NCI-H69 (cell line): ENCODE data around the gene ANKRD28.

ENCODE experiments used
- DNase-seq: peaks from one replicate; lab custom pipeline; 2025; lab: John Stamatoyannopoulos, UW

Gene ANKRD28

DNA sequence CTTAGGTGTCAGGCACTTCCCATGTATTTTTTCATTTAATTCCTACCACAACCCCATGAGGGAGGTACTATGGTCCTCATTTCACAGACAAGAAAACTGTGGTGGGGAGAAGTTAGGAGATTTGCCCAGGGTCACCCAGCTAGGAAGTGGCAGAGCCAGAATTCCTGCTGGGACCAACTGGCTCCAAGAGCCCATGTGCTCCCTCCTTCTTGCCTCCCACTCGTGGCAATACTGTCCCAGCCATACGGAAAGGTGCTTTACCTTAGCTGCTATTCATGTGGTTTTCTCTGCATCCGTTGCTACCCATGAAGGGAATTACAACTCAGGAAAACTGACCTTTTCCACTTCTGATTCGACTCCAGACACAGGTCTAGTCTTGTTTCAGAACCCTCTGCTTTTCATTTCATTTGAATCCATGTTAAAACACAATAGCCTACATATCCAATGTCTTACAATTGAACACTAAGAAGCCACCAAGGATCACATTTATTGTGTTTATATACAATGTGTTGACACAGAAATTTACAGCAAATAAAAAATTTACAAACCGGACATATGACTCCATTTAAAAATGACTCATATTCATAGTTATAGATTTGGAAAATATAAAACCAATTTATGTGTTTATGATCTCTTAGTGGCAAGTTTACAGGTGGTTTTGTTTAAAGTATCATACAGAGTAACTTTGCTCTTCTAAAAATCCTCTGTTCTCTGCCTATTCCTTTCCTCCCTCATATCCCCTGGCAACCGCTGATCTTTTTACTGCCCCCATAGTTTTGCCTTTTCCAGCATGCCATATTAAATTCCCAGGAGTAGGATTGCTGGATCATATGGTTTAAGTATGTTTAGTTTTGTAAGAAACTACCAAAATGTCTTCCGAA, 137.5 kb downstream of the ANKRD28 start:
- DNase-seq, result no peak

GRCh38 chr3:15659254-15659975, 138.4 kb downstream of the ANKRD28 start:
- peak; percentile 7 for DNase-seq

DNA sequence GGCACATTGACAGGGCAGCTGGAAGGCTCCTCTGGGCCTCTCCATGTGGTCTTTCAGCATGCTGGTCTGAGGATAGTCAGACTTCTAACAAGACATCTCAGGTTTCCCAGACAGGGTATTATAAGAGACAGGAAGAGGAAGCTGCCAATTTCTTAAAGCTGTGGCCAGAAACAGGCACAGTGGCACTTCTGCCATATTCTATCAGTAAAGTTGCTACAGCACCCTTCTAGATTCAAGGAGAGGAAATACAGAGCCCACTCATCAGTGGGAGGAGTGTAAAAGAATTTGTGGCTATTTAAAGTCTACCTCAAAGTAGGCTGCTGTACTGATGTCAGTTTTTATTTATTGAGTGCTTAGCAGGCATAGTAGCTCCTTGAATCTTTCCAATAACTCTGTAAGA, 140.8 kb downstream of the ANKRD28 start:
- DNase-seq, result no peak

DNA sequence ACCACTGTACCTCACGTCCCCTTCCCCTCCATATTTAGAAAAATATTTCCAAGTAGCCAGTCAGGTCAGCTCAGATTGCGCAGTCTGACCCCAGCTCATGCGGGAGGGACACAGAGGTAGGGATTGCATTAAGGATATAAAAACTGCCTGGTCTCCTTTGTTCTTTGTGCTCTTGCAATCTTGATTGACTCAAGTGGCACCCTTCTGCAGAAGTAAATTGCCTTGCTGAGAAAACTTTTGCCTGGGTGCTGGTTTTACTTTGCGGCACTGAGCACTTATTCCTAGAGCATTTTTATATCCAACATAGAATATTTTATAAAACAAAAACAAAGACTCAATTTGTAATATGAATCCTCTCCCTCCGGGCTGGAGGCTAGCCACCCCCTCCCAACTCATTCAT, 141.4 kb downstream of the ANKRD28 start:
- DNase-seq, result no peak

DNA sequence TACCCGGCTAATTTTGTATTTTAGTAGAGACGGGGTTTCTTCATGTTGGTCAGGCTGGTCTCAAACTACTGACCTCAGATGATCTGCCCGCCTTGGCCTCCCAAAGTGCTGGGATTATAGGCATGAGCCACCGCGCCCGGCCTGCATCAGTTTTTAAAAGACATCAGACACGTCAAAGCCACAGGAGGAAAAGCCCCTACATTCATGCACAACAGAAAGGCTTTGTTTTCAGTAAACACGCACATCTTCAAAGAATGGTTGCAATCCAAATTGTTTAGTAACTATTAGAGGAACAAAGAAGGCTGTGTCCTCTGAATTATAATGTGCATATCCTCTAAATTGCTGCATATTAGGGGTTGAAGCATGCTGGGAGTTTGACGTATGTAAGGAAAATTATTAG, 142.9 kb downstream of the ANKRD28 start:
- DNase-seq, result no peak

GRCh38 chr3:15654127-15654526, 143.7 kb downstream of the ANKRD28 start:
- no peak for DNase-seq

- no peak for DNase-seq
These were observed 144.5 kb downstream of the ANKRD28 start for GRCh38 chr3:15653321-15653720.

DNA sequence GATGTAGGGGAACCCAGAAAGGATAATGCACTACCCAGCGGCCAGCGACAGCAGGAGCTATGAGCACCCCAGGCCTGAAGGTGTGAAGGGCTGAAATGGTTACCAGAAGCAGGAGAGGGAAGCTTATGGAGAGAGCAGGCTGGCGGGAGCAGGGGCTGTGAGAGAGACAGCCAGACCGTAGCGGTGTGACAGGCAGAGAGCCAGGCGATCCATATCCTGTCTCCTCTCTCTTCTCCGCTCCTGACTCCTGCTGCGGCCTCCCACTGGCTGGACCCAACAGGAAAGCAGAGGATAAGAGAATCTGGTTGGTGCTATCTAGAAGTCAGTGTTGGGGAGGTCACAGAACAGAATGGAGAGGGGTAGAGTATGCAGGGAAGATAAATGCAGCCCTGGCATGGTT, 146.4 kb downstream of the ANKRD28 start:
- peak; percentile 6 for DNase-seq

DNA sequence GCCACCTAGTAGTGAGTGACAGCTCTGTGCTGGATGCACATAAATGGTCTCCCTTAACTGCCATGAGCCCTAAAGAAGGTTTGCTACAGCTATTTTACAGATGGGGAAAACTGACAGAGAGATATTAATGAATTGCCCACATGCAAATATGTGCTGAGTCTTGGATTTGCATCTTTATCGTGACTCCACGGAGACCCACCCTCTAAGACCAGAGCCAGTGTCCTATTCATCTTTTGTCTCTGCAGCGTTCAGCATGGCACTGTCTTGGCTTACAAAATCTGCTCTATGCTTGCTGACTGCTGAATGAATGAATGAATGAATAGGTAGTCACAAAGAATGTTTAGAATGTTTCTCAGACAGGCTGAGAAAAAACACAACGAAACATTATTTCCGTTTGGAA, 147.9 kb downstream of the ANKRD28 start:
- DNase-seq, result no peak

DNA sequence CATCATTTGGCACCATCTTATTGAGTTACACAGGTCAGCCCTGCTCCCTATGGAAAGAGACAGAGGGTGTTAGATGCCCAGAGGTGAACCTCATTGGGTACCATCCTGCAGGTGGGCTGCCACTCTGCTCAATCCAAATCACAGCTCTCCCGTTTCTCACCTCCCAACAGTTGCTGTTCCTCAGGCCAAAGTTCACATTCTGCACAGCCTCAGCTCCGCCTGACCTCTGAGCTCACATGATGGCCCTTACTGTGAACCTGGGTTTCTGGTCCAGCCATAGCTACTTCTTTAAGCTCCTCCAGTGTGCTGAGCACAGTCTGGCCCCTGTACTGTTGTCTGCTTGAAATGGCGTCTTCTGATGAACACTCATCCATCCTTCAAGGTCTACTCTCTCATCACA, 148.4 kb downstream of the ANKRD28 start:
- DNase-seq, result no peak

- no peak for DNase-seq
These were observed 150.1 kb downstream of the ANKRD28 start for GRCh38 chr3:15647611-15648167.

GRCh38 chr3:15646851-15647511, 150.8 kb downstream of the ANKRD28 start:
- DNase-seq, result no peak

- DNase-seq, result peak; percentile 77
These were observed 151.9 kb downstream of the ANKRD28 start for GRCh38 chr3:15645740-15646501.

DNA sequence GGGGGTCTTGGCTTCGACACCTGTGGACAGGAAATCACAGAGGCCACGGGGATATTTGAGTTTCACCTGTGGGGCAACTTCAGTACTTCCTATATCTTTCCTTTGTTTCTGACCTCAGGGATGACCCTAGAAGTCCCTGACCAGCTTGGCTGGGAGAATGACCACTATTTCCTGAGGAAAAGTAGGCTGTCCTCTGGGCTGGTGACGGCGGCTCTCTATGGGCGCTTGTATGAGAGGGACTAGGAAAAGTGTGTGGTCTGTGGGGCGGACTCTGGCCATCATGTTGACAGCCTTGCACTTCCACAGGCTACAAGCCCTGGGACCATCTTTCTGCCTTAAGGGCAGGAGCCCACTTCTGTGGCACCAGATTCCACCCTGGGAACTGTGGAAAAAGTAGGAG, 152.5 kb downstream of the ANKRD28 start:
- no peak for DNase-seq

- no peak for DNase-seq
These were observed 158.9 kb downstream of the ANKRD28 start for GRCh38 chr3:15638891-15639262.

DNA sequence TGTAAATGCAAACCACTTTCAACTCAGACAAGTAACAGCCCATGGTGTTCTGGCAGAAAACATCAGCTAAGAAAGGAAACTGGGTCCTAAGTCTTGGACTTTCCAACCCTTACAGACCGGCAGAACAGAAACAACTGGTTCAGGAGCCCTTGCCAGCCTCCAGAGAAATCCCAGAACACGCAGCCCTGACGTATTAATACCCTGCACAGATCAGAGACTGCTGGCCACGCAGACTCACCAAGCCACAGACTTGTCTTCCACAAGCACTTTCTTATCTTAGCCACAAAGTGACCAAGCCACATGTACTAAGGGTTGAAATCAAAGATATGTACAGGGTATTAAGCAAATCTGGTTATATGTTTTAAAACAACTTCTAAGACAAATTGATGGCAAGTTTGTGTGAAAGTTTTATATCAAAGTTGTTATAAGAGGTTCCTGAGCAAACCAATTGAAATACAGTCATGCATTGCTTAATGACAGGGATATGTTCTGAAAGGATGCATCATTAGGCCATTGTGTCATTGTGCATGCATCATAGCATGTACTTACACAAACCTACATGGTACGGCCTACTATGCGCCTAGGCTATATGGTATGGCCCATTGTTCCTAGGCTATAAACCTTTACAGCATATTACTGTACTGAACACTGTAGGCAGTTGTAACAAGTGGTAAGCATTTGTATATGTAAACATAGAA, 159.4 kb downstream of the ANKRD28 start:
- no peak for DNase-seq

DNA sequence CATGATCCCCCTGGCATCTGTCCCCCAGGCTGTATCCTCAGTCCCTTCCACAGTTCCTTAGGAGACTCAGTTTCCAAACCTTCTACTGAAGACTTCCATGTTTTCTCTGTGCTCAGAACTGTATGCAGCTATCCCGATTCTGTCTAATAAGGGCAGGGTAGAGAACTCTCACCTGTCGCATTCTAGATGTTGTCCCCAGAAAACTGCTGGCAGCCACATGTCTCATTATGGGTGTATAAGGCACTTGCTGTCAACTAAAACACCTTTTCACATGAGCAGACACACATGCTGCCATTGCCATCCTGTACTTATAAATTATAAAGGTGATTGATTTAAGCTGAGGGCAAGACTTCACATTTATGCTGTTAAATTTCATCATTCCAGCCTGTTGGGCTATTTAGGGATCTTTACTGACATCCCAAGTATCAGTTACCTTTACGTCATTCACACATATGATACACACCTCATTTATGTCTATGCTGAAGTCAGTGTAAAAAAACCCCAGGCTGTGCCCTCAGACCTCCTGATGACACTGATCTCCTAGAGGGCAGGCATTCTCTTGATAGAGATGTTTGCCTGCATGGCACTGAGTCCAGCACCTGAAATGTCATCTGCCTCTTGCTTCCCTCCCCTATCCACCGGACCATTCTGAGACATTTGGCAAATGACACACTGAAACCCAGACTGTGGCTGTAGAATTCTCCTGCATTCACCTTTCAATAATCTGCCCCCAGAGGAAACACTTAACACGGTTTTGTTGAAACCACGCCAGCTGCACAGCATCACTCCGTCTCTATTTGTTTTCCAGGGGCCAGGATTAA, 160.4 kb downstream of the ANKRD28 start:
- peak; percentile 72 for DNase-seq

- peak; percentile 17 for DNase-seq
These were observed 161.6 kb downstream of the ANKRD28 start for GRCh38 chr3:15636028-15636709.

- DNase-seq, result no peak
These were observed 162.6 kb downstream of the ANKRD28 start for GRCh38 chr3:15635121-15635661.
